Smooth muscle cell (in vitro differentiated cells): Measurements from ENCODE around the gene ARRB1. TPM values are rescaled to one million over a fixed set of nuclear protein-coding genes. Genes with fewer than 3 reads are reported as not detected.
"Not testable (repeated sequence)": the region's sequence is repeated elsewhere in the genome, so short reads cannot be mapped to it uniquely, and the experiment has no call there.

ENCODE experiments used
- DNase-seq: peaks from one replicate; lab custom pipeline; 2025; ENCODE audit not compliant: unreplicated experiment; lab: John Stamatoyannopoulos, UW
- H2AFZ ChIP-seq: fragments of 200-600 bp; sonication (generic); 2 replicates; pipeline ENCODE4 v1.6.0; 2016; ENCODE audit warnings: antibody characterized with exemption, low read depth, mild to moderate bottlenecking
- H3F3A ChIP-seq: fragments of 200-600 bp; sonication (generic); 2 replicates; pipeline ENCODE4 v1.6.0; 2017; ENCODE audit warnings: antibody characterized with exemption, low read depth
- H3K27ac ChIP-seq: fragments of 200-600 bp; sonication (generic); 2 replicates; pipeline ENCODE4 v1.5.1; 2016; ENCODE audit warnings: low read depth, mild to moderate bottlenecking
- H3K27me3 ChIP-seq: fragments of 200-600 bp; sonication (generic); 2 replicates; pipeline ENCODE4 v1.6.1; 2016; ENCODE audit warnings: low read depth, mild to moderate bottlenecking
- H3K36me3 ChIP-seq: fragments of 200-600 bp; sonication (generic); 2 replicates; pipeline ENCODE4 v1.5.1; 2016; ENCODE audit warnings: low read depth
- H3K4me1 ChIP-seq: fragments of 200-600 bp; sonication (generic); 2 replicates; pipeline ENCODE4 v1.5.1; 2016; ENCODE audit warnings: low read depth
- H3K4me2 ChIP-seq: fragments of 200-600 bp; sonication (generic); 2 replicates; pipeline ENCODE4 v1.6.0; 2016; ENCODE audit warnings: mild to moderate bottlenecking
- H3K4me3 ChIP-seq: fragments of 200-600 bp; sonication (generic); 2 replicates; pipeline ENCODE4 v1.5.1; 2016; ENCODE audit warnings: mild to moderate bottlenecking
- H3K79me2 ChIP-seq: fragments of 200-600 bp; sonication (generic); 2 replicates; pipeline ENCODE4 v1.6.0; 2016; ENCODE audit warnings: low read depth, mild to moderate bottlenecking
- H3K9ac ChIP-seq: fragments of 200-600 bp; sonication (generic); 2 replicates; pipeline ENCODE4 v1.6.0; 2016; ENCODE audit warnings: low read depth
- H3K9me3 ChIP-seq: fragments of 200-600 bp; sonication (generic); replicated peaks from 2 replicates; pipeline ENCODE4 v1.5.1; 2016; ENCODE audit warnings: low read depth
- H4K20me1 ChIP-seq: fragments of 200-600 bp; sonication (generic); 2 replicates; pipeline ENCODE4 v1.6.0; 2016; ENCODE audit warnings: low read depth
- WGBS: methylation state at CpG from one replicate; pipeline ENCODE4 v1.1.7; 2016; ENCODE audit warnings: low lambda C conversion rate; 5-methylcytosine and 5-hydroxymethylcytosine counted together
- polyA plus RNA-seq: library from polyadenylated mRNA; unstranded; fragments of >200 nt; fragmentation: Nextera tagmentation; extraction: Ambion mirVana; gene quantifications from 2 replicates; pipeline ENCODE4 v1.2.1, GENCODE V29; 2016
- total RNA-seq: library from RNA; depleted of rRNA; stranded (reverse); fragments of >200 nt; gene quantifications from 2 replicates; pipeline ENCODE4 v1.2.3, GENCODE V29; 2014
- TF ChIP-seq, protein P1 (sequence below): fragments of 200-600 bp; sonication (generic); IDR thresholded peaks from 2 replicates; pipeline ENCODE4 v1.5.1; 2017; ENCODE audit warnings: borderline replicate concordance, mild to moderate bottlenecking, antibody characterized with exemption; ENCODE audit not compliant: insufficient read depth, poor library complexity, severe bottlenecking

Gene ARRB1
- total and polyA plus RNA-seq, 2 experiments from 2014 or later, result 4.6 to 16.9 TPM

DNA sequence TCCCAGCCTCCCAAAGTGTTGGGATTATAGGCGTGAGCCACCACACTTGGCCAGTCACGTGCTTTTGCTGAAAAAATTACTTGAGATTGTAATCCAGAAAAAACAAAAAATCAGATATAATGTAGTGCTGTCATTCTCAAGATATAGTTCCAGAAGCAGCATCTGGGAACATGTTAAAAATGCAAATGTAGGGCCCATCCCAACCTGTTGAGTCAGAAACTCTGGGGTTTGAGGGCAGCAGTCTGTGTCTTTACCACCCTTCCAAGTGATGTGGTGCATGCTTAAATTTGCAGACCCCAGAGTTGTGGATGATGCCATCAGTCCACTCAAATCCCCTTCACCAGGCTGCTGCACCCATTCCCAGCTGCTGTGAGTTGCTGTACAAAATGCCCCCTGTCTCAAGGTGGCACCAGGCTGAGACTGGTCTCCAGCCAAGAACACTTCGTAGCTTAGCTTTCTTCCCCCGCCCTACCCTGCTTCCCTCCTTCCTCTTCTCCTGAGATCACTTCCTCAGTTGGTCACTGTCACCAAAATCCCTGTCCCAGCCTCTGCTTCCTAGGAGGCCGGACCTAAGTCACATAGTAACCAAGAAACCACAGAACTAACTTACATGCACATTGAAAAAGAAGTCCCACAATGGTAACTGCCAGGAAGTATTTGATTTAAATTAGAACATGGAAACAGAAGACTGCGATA, 18.2 kb upstream of the ARRB1 start:
- DNase-seq, result no peak
- no peaks in the 10 kb centered on the region for H3K4me1 ChIP-seq
- H3K4me3 ChIP-seq, result no peak overlapping the region
- no peaks in the 10 kb centered on the region for H3K79me2 ChIP-seq
- H3K36me3 ChIP-seq, result no peaks in the 10 kb centered on the region
- H3K9me3 ChIP-seq, result no peaks in the 10 kb centered on the region
- no peak overlapping the region for H2AFZ ChIP-seq
- no peak overlapping the region for H3K4me2 ChIP-seq
- H3K9ac ChIP-seq, result no peak overlapping the region
- H3K27ac ChIP-seq, result no peak overlapping the region
- WGBS, result 96% methylated on average over 6 of the region's 6 CpGs
- H3K27me3 ChIP-seq, result no peaks in the 10 kb centered on the region
- H3F3A ChIP-seq, result no peaks in the 10 kb centered on the region
- H4K20me1 ChIP-seq, result no peaks in the 10 kb centered on the region
- TF ChIP-seq, protein P1, sequence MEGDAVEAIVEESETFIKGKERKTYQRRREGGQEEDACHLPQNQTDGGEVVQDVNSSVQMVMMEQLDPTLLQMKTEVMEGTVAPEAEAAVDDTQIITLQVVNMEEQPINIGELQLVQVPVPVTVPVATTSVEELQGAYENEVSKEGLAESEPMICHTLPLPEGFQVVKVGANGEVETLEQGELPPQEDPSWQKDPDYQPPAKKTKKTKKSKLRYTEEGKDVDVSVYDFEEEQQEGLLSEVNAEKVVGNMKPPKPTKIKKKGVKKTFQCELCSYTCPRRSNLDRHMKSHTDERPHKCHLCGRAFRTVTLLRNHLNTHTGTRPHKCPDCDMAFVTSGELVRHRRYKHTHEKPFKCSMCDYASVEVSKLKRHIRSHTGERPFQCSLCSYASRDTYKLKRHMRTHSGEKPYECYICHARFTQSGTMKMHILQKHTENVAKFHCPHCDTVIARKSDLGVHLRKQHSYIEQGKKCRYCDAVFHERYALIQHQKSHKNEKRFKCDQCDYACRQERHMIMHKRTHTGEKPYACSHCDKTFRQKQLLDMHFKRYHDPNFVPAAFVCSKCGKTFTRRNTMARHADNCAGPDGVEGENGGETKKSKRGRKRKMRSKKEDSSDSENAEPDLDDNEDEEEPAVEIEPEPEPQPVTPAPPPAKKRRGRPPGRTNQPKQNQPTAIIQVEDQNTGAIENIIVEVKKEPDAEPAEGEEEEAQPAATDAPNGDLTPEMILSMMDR, result no peak

GRCh38 chr11:75366826-75367225, 15.4 kb upstream of the ARRB1 start:
- 92% methylated on average over 5 of the region's 5 CpGs for WGBS
- not testable (repeated sequence) for H3F3A ChIP-seq, H3K36me3 ChIP-seq, H3K27ac ChIP-seq, H3K4me2 ChIP-seq, H3K9ac ChIP-seq, H3K79me2 ChIP-seq, H3K4me3 ChIP-seq, H3K9me3 ChIP-seq, H3K27me3 ChIP-seq, DNase-seq, H3K4me1 ChIP-seq, H2AFZ ChIP-seq, H4K20me1 ChIP-seq

GRCh38 chr11:75365711-75366181, 14.3 kb upstream of the ARRB1 start:
- H3F3A ChIP-seq, result no peaks in the 10 kb centered on the region
- no peaks in the 10 kb centered on the region for H3K27me3 ChIP-seq
- H3K27ac ChIP-seq, result no peak overlapping the region
- 56% methylated on average over 2 of the region's 2 CpGs for WGBS
- no peaks in the 10 kb centered on the region for H3K79me2 ChIP-seq
- H3K4me2 ChIP-seq, result no peak overlapping the region
- TF ChIP-seq, protein P1, result no peak
- no peak overlapping the region for H3K9ac ChIP-seq
- H3K4me1 ChIP-seq, result no peaks in the 10 kb centered on the region
- H4K20me1 ChIP-seq, result no peaks in the 10 kb centered on the region
- H2AFZ ChIP-seq, result no peak overlapping the region
- H3K9me3 ChIP-seq, result no peaks in the 10 kb centered on the region
- no peaks in the 10 kb centered on the region for H3K36me3 ChIP-seq
- H3K4me3 ChIP-seq, result no peak overlapping the region
- DNase-seq, result no peak

- H3K4me2 ChIP-seq, H3K4me3 ChIP-seq, H3K79me2 ChIP-seq, H4K20me1 ChIP-seq, H3F3A ChIP-seq, H3K9ac ChIP-seq, H3K4me1 ChIP-seq, H3K27ac ChIP-seq, DNase-seq, H3K36me3 ChIP-seq, H3K27me3 ChIP-seq, H3K9me3 ChIP-seq, H2AFZ ChIP-seq: not testable (repeated sequence)
- WGBS, result 96% methylated on average over 4 of the region's 4 CpGs
Measured at GRCh38 chr11:75362285-75362684, 10.8 kb upstream of the ARRB1 start.
